H1 (cell line): ENCODE measurements around the gene BCAP31. TPM values are rescaled to one million over a fixed set of nuclear protein-coding genes. Genes with fewer than 3 reads are reported as not detected.

ENCODE experiments used
- CTCF ChIA-PET: fragments of 300-600 bp; sonication (Branson Sonifier 250); formaldehyde crosslinking; loops from one replicate; lab custom pipeline; 2021; ENCODE audit not compliant: partially characterized antibody; lab: Charles Lee
- POLR2A ChIA-PET: fragments of 300-600 bp; sonication (Branson Sonifier 250); formaldehyde crosslinking; loops from one replicate; lab custom pipeline; 2021; ENCODE audit warnings: inconsistent platforms; ENCODE audit not compliant: partially characterized antibody; lab: Charles Lee
- DNase-seq, 2 experiments: peaks; one replicate each; pipeline versions ENCODE4 v3.0.0 to v3.0.0-alpha.2; 2010 to 2022; ENCODE audit warnings: low spot score in 2 of 2, low read depth in 1 of 2, mixed read lengths in 1 of 2
- FAIRE-seq: peaks from 2 replicates; lab custom pipeline; 2011; peaks lifted over from hg19 to GRCh38; lab: Jason Lieb, UNC
- H2AFZ ChIP-seq: 2 replicates; pipeline ENCODE4 v1.8.1; 2012; ENCODE audit warnings: low read length, inconsistent platforms
- H2AK5ac ChIP-seq: 2 replicates; pipeline ENCODE4 v1.6.1; 2013; ENCODE audit warnings: low read depth, low read length
- H2BK120ac ChIP-seq: replicated peaks from 2 replicates; pipeline ENCODE3; 2013; ENCODE audit warnings: low read depth, low read length, inconsistent platforms
- H2BK12ac ChIP-seq: 2 replicates; pipeline ENCODE4 v1.6.1; 2013; ENCODE audit warnings: low read depth, low read length
- H2BK15ac ChIP-seq: 2 replicates; pipeline ENCODE4 v1.6.1; 2013; ENCODE audit warnings: low read length
- H2BK20ac ChIP-seq: 2 replicates; pipeline ENCODE4 v1.6.1; 2013; ENCODE audit warnings: low read length
- H2BK5ac ChIP-seq: 2 replicates; pipeline ENCODE4 v1.6.1; 2013; ENCODE audit warnings: low read depth, low read length
- H3K14ac ChIP-seq: 2 replicates; pipeline ENCODE4 v1.6.1; 2013; ENCODE audit warnings: inconsistent platforms; ENCODE audit not compliant: insufficient read length
- H3K18ac ChIP-seq: 2 replicates; pipeline ENCODE4 v1.6.1; 2013; ENCODE audit warnings: low read length; ENCODE audit errors: extremely low read depth
- H3K23ac ChIP-seq: 2 replicates; pipeline ENCODE4 v1.6.1; 2013; ENCODE audit warnings: inconsistent platforms; ENCODE audit not compliant: insufficient read length
- H3K23me2 ChIP-seq: 2 replicates; pipeline ENCODE4 v1.6.1; 2013; ENCODE audit warnings: low read depth, low read length
- H3K27ac ChIP-seq: 2 replicates; pipeline ENCODE4 v1.6.1; 2011; ENCODE audit warnings: low read depth, low read length, inconsistent platforms
- H3K27me3 ChIP-seq, 4 experiments: replicated peaks in 1 of 4; 1 replicate in 1 of 4; 2 replicates in 3 of 4; pipeline versions ENCODE4 v1.6.1 to v1.8.1; 2011 to 2013; ENCODE audit warnings: low read length in 3 of 4, mild to moderate bottlenecking in 3 of 4, inconsistent platforms in 2 of 4, mixed read lengths in 2 of 4, moderate library complexity in 1 of 4; ENCODE audit not compliant: control insufficient read depth in 3 of 4, insufficient read depth in 3 of 4; ENCODE audit errors: extremely low read depth in 1 of 4
- H3K36me3 ChIP-seq, 4 experiments: 2 replicates each; pipeline versions ENCODE4 v1.6.1 to v1.8.1; 2011 to 2013; ENCODE audit warnings: mild to moderate bottlenecking in 4 of 4, low read length in 3 of 4, moderate library complexity in 2 of 4, control low read depth in 1 of 4, inconsistent platforms in 1 of 4; ENCODE audit not compliant: insufficient read depth in 4 of 4, control insufficient read depth in 2 of 4
- H3K4ac ChIP-seq: replicated peaks from 2 replicates; pipeline ENCODE3; 2013; ENCODE audit warnings: low read length, low read depth, mixed read lengths, inconsistent platforms; ENCODE audit not compliant: insufficient read length
- H3K4me1 ChIP-seq, 4 experiments: replicated peaks in 1 of 4; 1 replicate in 1 of 4; 2 replicates in 3 of 4; pipeline versions ENCODE4 v1.6.1 to v1.8.1; 2011 to 2013; ENCODE audit warnings: low read length in 3 of 4, inconsistent platforms in 2 of 4, mixed read lengths in 1 of 4; ENCODE audit not compliant: insufficient read depth in 4 of 4, control insufficient read depth in 3 of 4
- H3K4me2 ChIP-seq, 2 experiments: 2 replicates each; pipeline versions ENCODE4 v1.6.1 to v1.8.1; 2011 to 2013; ENCODE audit warnings: low read depth in 2 of 2, low read length in 2 of 2, control low read depth in 1 of 2, inconsistent platforms in 1 of 2, mild to moderate bottlenecking in 1 of 2; ENCODE audit not compliant: insufficient read depth in 1 of 2
- H3K4me3 ChIP-seq, 4 experiments: fragments of 200-600, 300-600 bp in 1 of 4; sonication (generic), shearing (Covaris generic), sonication (Bioruptor Twin) in 1 of 4; 2 replicates each; pipeline versions ENCODE4 v1.5.1 to v1.8.1; 2011 to 2016; ENCODE audit warnings: low read length in 4 of 4, low read depth in 3 of 4, control low read depth in 2 of 4, inconsistent platforms in 2 of 4, mild to moderate bottlenecking in 2 of 4, mixed read lengths in 1 of 4, moderate library complexity in 1 of 4; ENCODE audit not compliant: insufficient read depth in 2 of 4; ENCODE audit errors: extremely low read depth in 1 of 4
- H3K56ac ChIP-seq: replicated peaks from 2 replicates; pipeline ENCODE3; 2013; ENCODE audit warnings: low read depth, mild to moderate bottlenecking, mixed read lengths, low read length, inconsistent platforms; ENCODE audit not compliant: insufficient read length
- H3K79me1 ChIP-seq: 2 replicates; pipeline ENCODE4 v1.6.1; 2013; ENCODE audit warnings: low read depth, low read length, control low read depth
- H3K79me2 ChIP-seq, 2 experiments: 2 replicates each; pipeline versions ENCODE4 v1.6.1 to v1.8.1; 2012 to 2013; ENCODE audit warnings: low read length in 2 of 2, mild to moderate bottlenecking in 2 of 2, inconsistent platforms in 1 of 2; ENCODE audit not compliant: insufficient read depth in 2 of 2, control insufficient read depth in 1 of 2
- H3K9ac ChIP-seq, 4 experiments: replicated peaks in 1 of 4; 1 replicate in 1 of 4; 2 replicates in 3 of 4; pipeline versions ENCODE4 v1.6.1 to v1.8.1; 2011 to 2013; ENCODE audit warnings: low read depth in 3 of 4, low read length in 3 of 4, control low read depth in 2 of 4, mild to moderate bottlenecking in 2 of 4, moderate library complexity in 2 of 4, inconsistent platforms in 1 of 4; ENCODE audit errors: extremely low read depth in 1 of 4
- H3K9me3 ChIP-seq, 2 experiments: 2 replicates each; pipeline versions ENCODE4 v1.6.1 to v1.8.1; 2012 to 2013; ENCODE audit warnings: mild to moderate bottlenecking in 2 of 2, moderate library complexity in 2 of 2, control low read depth in 1 of 2, inconsistent platforms in 1 of 2, low read depth in 1 of 2, low read length in 1 of 2, mixed read lengths in 1 of 2; ENCODE audit not compliant: insufficient read depth in 2 of 2
- H4K20me1 ChIP-seq, 2 experiments: replicated peaks in 1 of 2; 2 replicates each; pipeline versions ENCODE3 to v1.8.1; 2011 to 2013; ENCODE audit warnings: inconsistent platforms in 2 of 2, low read length in 2 of 2, mild to moderate bottlenecking in 1 of 2; ENCODE audit not compliant: insufficient read depth in 2 of 2, control insufficient read depth in 1 of 2
- H4K5ac ChIP-seq: 2 replicates; pipeline ENCODE4 v1.6.1; 2013; ENCODE audit warnings: low read length, low read depth, mixed read lengths, inconsistent platforms; ENCODE audit not compliant: insufficient read length
- H4K8ac ChIP-seq: 2 replicates; pipeline ENCODE4 v1.8.0; 2013; ENCODE audit warnings: mild to moderate bottlenecking, moderate library complexity, low read length, inconsistent platforms; ENCODE audit not compliant: insufficient read depth; ENCODE audit errors: extremely low read depth
- H4K91ac ChIP-seq: replicated peaks from 2 replicates; pipeline ENCODE3; 2013; ENCODE audit warnings: low read length, mixed read lengths, inconsistent platforms; ENCODE audit not compliant: insufficient read length
- ASH2L ChIP-seq: fragments of 200-600, 300-600 bp; sonication (generic); IDR thresholded peaks from one replicate; pipeline ENCODE4 v1.7.1; 2017; ENCODE audit warnings: low read length
- BACH1 ChIP-seq: IDR thresholded peaks from 2 replicates; pipeline ENCODE4 v1.6.1; 2012; ENCODE audit warnings: low read length, improper control_type of control experiment
- CEBPB ChIP-seq: IDR thresholded peaks from 2 replicates; pipeline ENCODE4 v1.6.1; 2012; ENCODE audit warnings: low read depth, low read length
- CHD1 ChIP-seq: IDR thresholded peaks from 2 replicates; pipeline ENCODE4 v1.6.1; 2012; ENCODE audit warnings: low read depth, low read length, improper control_type of control experiment
- CTBP2 ChIP-seq: IDR thresholded peaks from 2 replicates; pipeline ENCODE4 v1.7.0; 2011; ENCODE audit warnings: borderline replicate concordance, mild to moderate bottlenecking, moderate library complexity, mixed read lengths, low read length; ENCODE audit not compliant: insufficient read depth, insufficient read length
- EGR1 ChIP-seq: IDR thresholded peaks from 2 replicates; pipeline ENCODE4 v1.6.1; 2011; ENCODE audit warnings: low read depth, low read length, borderline replicate concordance
- NANOG ChIP-seq: IDR thresholded peaks from 2 replicates; pipeline ENCODE4 v1.6.1; 2011; ENCODE audit warnings: low read length, low read depth, mild to moderate bottlenecking, inconsistent platforms; ENCODE audit not compliant: insufficient read depth, poor library complexity, severe bottlenecking
- RNF2 ChIP-seq: fragments of 200-900, 300-1000 bp; sonication (generic); IDR thresholded peaks from 2 replicates; pipeline ENCODE4 v1.7.1; 2016; ENCODE audit warnings: borderline replicate concordance, low read depth, mild to moderate bottlenecking, antibody characterized with exemption, low read length; ENCODE audit not compliant: poor library complexity, severe bottlenecking; ENCODE audit errors: missing control alignments
- RXRA ChIP-seq: IDR thresholded peaks from 2 replicates; pipeline ENCODE4 v1.6.1; 2011; ENCODE audit warnings: low read depth, mild to moderate bottlenecking, low read length, moderate library complexity; ENCODE audit not compliant: insufficient read depth
- SRF ChIP-seq: IDR thresholded peaks from 2 replicates; pipeline ENCODE4 v1.6.1; 2011; ENCODE audit warnings: mild to moderate bottlenecking, low read depth, low read length, moderate library complexity
- TAF1 ChIP-seq: IDR thresholded peaks from 2 replicates; pipeline ENCODE4 v1.6.1; 2011; ENCODE audit warnings: mild to moderate bottlenecking, low read depth, low read length
- TBP ChIP-seq: IDR thresholded peaks from 2 replicates; pipeline ENCODE4 v1.6.1; 2011; ENCODE audit warnings: low read depth, low read length, improper control_type of control experiment
- ZNF274 ChIP-seq: IDR thresholded peaks from 2 replicates; pipeline ENCODE4 v1.7.0; 2012; ENCODE audit warnings: low read length, borderline replicate concordance; ENCODE audit errors: extremely low read depth
- WGBS, 2 experiments: shearing (Covaris generic) in 1 of 2; methylation state at CpG; one replicate each; pipeline versions ENCODE4 v1.1.6 to v1.1.7; 2013 to 2015; ENCODE audit warnings: low lambda C conversion rate in 2 of 2, mixed read lengths in 2 of 2, inconsistent platforms in 1 of 2, low coverage in 1 of 2, missing lambda C conversion rate in 1 of 2; ENCODE audit not compliant: insufficient replicate concordance in 2 of 2, insufficient coverage in 1 of 2, insufficient read length in 1 of 2; ENCODE audit errors: extremely low coverage in 1 of 2, missing lambda C conversion rate in 1 of 2; 5-methylcytosine and 5-hydroxymethylcytosine counted together
- polyA plus RNA-seq, 7 experiments: library from polyadenylated mRNA; depleted of rRNA in 3 of 7; stranded (reverse) in 5 of 7; unstranded in 2 of 7; fragments of >200 nt in 5 of 7; fragments of 200-250 nt in 2 of 7; gene quantifications; 1 replicate in 5 of 7; 2 replicates in 1 of 7; 4 replicates in 1 of 7; pipeline versions ENCODE4 v1.2.1 to v1.2.3, GENCODE V29; 2011 to 2013; ENCODE audit warnings: missing spikeins in 2 of 7, mixed read lengths in 2 of 7
- total RNA-seq: library from RNA; stranded (reverse); fragmentation: NEBNext Ultra II Directional; extraction: Animal tissue kit (Norgen Biotek cat#: 25700); gene quantifications from 2 replicates; pipeline ENCODE4 v1.2.1, GENCODE V29; 2021

BCAP31 gene
- total and polyA plus RNA-seq, 2 of the 8 experiments (the other 6 are each of a cell fraction or from before 2014, with no cell fraction given) = 136 to 159 TPM

GRCh38 chrX:153668423-153669173, 55.6 kb downstream of the BCAP31 start:
- no peak overlapping the region for H3K14ac ChIP-seq
- H3K23ac ChIP-seq = no peak overlapping the region
- H3K9ac ChIP-seq = no peak overlapping the region
- no peak overlapping the region for H4K91ac ChIP-seq
- no peak for TF ChIP-seq ZNF274
- TF ChIP-seq CTBP2 = no peak
- TF ChIP-seq EGR1 = no peak
- TF ChIP-seq BACH1 = no peak
- no peak for TF ChIP-seq SRF
- TF ChIP-seq CHD1 = no peak
- TF ChIP-seq RNF2 = no peak
- no peak for TF ChIP-seq TAF1
- TF ChIP-seq NANOG = no peak
- TF ChIP-seq TBP = no peak
- no peak for TF ChIP-seq RXRA
- TF ChIP-seq CEBPB = no peak
- no peak for TF ChIP-seq ASH2L
- peaks cover 0 to 5% (median 0%) of the 10 kb centered on the region in 4 experiments; a peak in 2 of 7 replicates for H3K4me1 ChIP-seq
- ChIA-PET POLR2A (interaction anchor here (0.6 to 1.4 kb wide), 4 partner anchors 16 to 178 kb away, joined by 3 to 4 read pairs (median 4); no protein-coding TSS in a partner anchor), CTCF (interaction anchor here (0.6 to 28.7 kb wide), 40 partner anchors 10 to 252 kb away, joined by 3 to 408 read pairs (median 6); partner anchors contain the start of genes CCNQ, DUSP9 and SLC6A8)
- H3K4ac ChIP-seq = no peak overlapping the region
- no peak overlapping the region for H4K8ac ChIP-seq
- H2BK5ac ChIP-seq = no peak overlapping the region
- no peak overlapping the region for H2BK20ac ChIP-seq
- 73% methylated on average over 5 of the region's 11 CpGs; no CpG with 5 or more reads in 1 of the 2 experiments for WGBS, 2 experiments
- H2BK12ac ChIP-seq = no peak overlapping the region
- FAIRE-seq = no peak
- H4K5ac ChIP-seq = no peak overlapping the region
- no peak overlapping the region for H2BK120ac ChIP-seq
- H3K9me3 ChIP-seq = no peaks in the 10 kb centered on the region
- no peaks in the 10 kb centered on the region for H3K79me2 ChIP-seq
- no peaks in the 10 kb centered on the region for H3K79me1 ChIP-seq
- no peak overlapping the region for H3K18ac ChIP-seq
- H3K4me3 ChIP-seq = no peak overlapping the region
- H3K4me2 ChIP-seq = no peak overlapping the region
- H3K27ac ChIP-seq = no peak overlapping the region
- no peaks in the 10 kb centered on the region for H4K20me1 ChIP-seq
- DNase-seq = no peak
- no peak overlapping the region for H2AFZ ChIP-seq
- H3K23me2 ChIP-seq = no peaks in the 10 kb centered on the region; the same call in 1 of the 2 replicates
- H3K27me3 ChIP-seq = peaks cover 0 to 2% (median under 1%) of the 10 kb centered on the region in 4 experiments; a peak in 2 of 7 replicates
- H2AK5ac ChIP-seq = no peak overlapping the region
- H3K36me3 ChIP-seq = no peaks in the 10 kb centered on the region
- no peak overlapping the region for H2BK15ac ChIP-seq
- H3K56ac ChIP-seq = no peak overlapping the region
